Measurements from ENCODE around the gene SLC2A1.

- no peak for TF ChIP-seq EZH2phosphoT487 (IDR thresholded peaks at IDR 0.05)
- TF ChIP-seq EZH2 (IDR thresholded peaks at IDR 0.05), result no peak
Measured at GRCh38 chr1:42950116-42950481, 8.6 kb downstream of the SLC2A1 start.

All from neural progenitor cell (in vitro differentiated cells).